Activated CD8-positive, alpha-beta memory T cell treated with anti-CD3 and anti-CD28 coated beads, Interleukin-2, amount 50 U/mL, for 1 hour (primary cell): ENCODE data around the gene KRTAP12-3.
"Not testable (repeated sequence)": the region's sequence is repeated elsewhere in the genome, so short reads cannot be mapped to it uniquely, and the experiment has no call there.

ENCODE experiments used
- DNase-seq: peaks from one replicate; pipeline ENCODE4 v3.0.0-alpha.2; 2020; ENCODE audit errors: extremely low read depth

KRTAP12-3 gene

GRCh38 chr21:44627181-44627822, 30.4 kb upstream of the KRTAP12-3 start:
- DNase-seq, result not testable (repeated sequence)

- not testable (repeated sequence) for DNase-seq
Observed at GRCh38 chr21:44627831-44628233, 29.9 kb upstream of the KRTAP12-3 start.

GRCh38 chr21:44628707-44629391, 28.9 kb upstream of the KRTAP12-3 start:
- no peak for DNase-seq

- DNase-seq, result no peak
Observed at GRCh38 chr21:44630440-44630839, 27.3 kb upstream of the KRTAP12-3 start.

GRCh38 chr21:44632067-44632466, 25.7 kb upstream of the KRTAP12-3 start:
- DNase-seq, result no peak

- no peak for DNase-seq
Observed at GRCh38 chr21:44636209-44637017, 21.3 kb upstream of the KRTAP12-3 start.

- no peak for DNase-seq
Observed at GRCh38 chr21:44637018-44637850, 20.5 kb upstream of the KRTAP12-3 start, which contains the start of gene KRTAP10-10. Gene KRTAP10-10, plus strand, starts transcription at chr21:44637356. Its CDS starts 62 bp downstream, at chr21:44637418.

- DNase-seq, result not testable (repeated sequence)
Observed at GRCh38 chr21:44637851-44638348, 19.8 kb upstream of the KRTAP12-3 start.

- DNase-seq, result not testable (repeated sequence)
Observed at GRCh38 chr21:44638506-44639330, 19.0 kb upstream of the KRTAP12-3 start.

GRCh38 chr21:44639331-44639655, 18.4 kb upstream of the KRTAP12-3 start:
- no peak for DNase-seq

- DNase-seq, result no peak
Observed at GRCh38 chr21:44640761-44641160, 17.0 kb upstream of the KRTAP12-3 start.

GRCh38 chr21:44643741-44644310, 13.9 kb upstream of the KRTAP12-3 start:
- no peak for DNase-seq

- no peak for DNase-seq
Observed at GRCh38 chr21:44644878-44645277, 12.9 kb upstream of the KRTAP12-3 start.

- DNase-seq, result not testable (repeated sequence)
Observed at GRCh38 chr21:44646366-44647221, 11.1 kb upstream of the KRTAP12-3 start, which contains the start of gene KRTAP10-11. Gene KRTAP10-11, plus strand, starts transcription at chr21:44646414. Its CDS starts 45 bp downstream, at chr21:44646459.

GRCh38 chr21:44647222-44647552, 10.5 kb upstream of the KRTAP12-3 start:
- no peak for DNase-seq

GRCh38 chr21:44648557-44649311, 9.0 kb upstream of the KRTAP12-3 start:
- no peak for DNase-seq

- no peak for DNase-seq
Observed at GRCh38 chr21:44649521-44650100, 8.1 kb upstream of the KRTAP12-3 start.
